ENCODE data around the gene CD63.
A peak's percentile ranks its signal among the peaks of the same experiment; 100 is the strongest.

The CD63 gene

GRCh38 chr12:55720071-55720564 is 8.7 kb downstream of the CD63 start, which contains the start of gene RDH5:
TSS of gene RDH5 (plus strand) at chr12:55720393. CDS start at chr12:55721185, 792 bp downstream.
- DNase-seq = no peak

GRCh38 chr12:55719371-55719770 is 9.4 kb downstream of the CD63 start:
- DNase-seq = no peak

GRCh38 chr12:55718624-55719275 is 10.1 kb downstream of the CD63 start:
- no peak for DNase-seq

- no peak for DNase-seq
Measured at GRCh38 chr12:55718015-55718414, 10.8 kb downstream of the CD63 start.

GRCh38 chr12:55717011-55718007 is 11.5 kb downstream of the CD63 start:
- DNase-seq = no peak

- no peak for DNase-seq
Measured at GRCh38 chr12:55716582-55716957, 12.2 kb downstream of the CD63 start.

GRCh38 chr12:55715833-55716581 is 12.8 kb downstream of the CD63 start, which contains the start of gene BLOC1S1:
TSS of gene BLOC1S1 (plus strand) at chr12:55716046. CDS start at chr12:55716052, 6 bp downstream.
- peak; percentile 37 for DNase-seq

- no peak for DNase-seq
Measured at GRCh38 chr12:55715169-55715764, 13.5 kb downstream of the CD63 start.

- DNase-seq = no peak
Measured at GRCh38 chr12:55713721-55714120, 15.1 kb downstream of the CD63 start.

GRCh38 chr12:55712700-55713415 is 16.0 kb downstream of the CD63 start:
- DNase-seq = no peak

GRCh38 chr12:55711786-55712553 is 16.8 kb downstream of the CD63 start:
- no peak for DNase-seq

- no peak for DNase-seq
Measured at GRCh38 chr12:55708695-55709233, 20.0 kb downstream of the CD63 start.

GRCh38 chr12:55707841-55708694 is 20.7 kb downstream of the CD63 start, which contains the start of gene ITGA7:
TSS of gene ITGA7 (minus strand) at chr12:55707904. CDS start at chr12:55707682, 222 bp downstream.
- DNase-seq = peak; percentile 26

GRCh38 chr12:55707219-55707671 is 21.6 kb downstream of the CD63 start:
- DNase-seq = no peak

GRCh38 chr12:55706568-55707218 is 22.1 kb downstream of the CD63 start:
- no peak for DNase-seq

- DNase-seq = no peak
Measured at GRCh38 chr12:55705782-55706402, 22.9 kb downstream of the CD63 start.

- DNase-seq = no peak
Measured at GRCh38 chr12:55704824-55705718, 23.7 kb downstream of the CD63 start.
